Esophagus (tissue), 2 donors: Measurements from ENCODE around the gene CACNA2D3. TPM values are rescaled to one million over a fixed set of nuclear protein-coding genes. Genes with fewer than 3 reads are reported as not detected.

Experiments
- H3K27ac ChIP-seq, 2 donors: one replicate each; pipeline ENCODE4 v1.5.1; 2013; ENCODE audit warnings: low read depth in 2 of 2, mild to moderate bottlenecking in 2 of 2, inconsistent platforms in 1 of 2, low read length in 1 of 2, moderate library complexity in 1 of 2
- H3K27me3 ChIP-seq, 2 donors: one replicate each; pipeline ENCODE4 v1.6.1; 2013; ENCODE audit warnings: low read length in 2 of 2, control low read depth in 1 of 2, mild to moderate bottlenecking in 1 of 2; ENCODE audit not compliant: insufficient read depth in 2 of 2, control insufficient read depth in 1 of 2
- H3K36me3 ChIP-seq, 2 donors: one replicate each; pipeline ENCODE4 v1.6.1; 2013; ENCODE audit warnings: low read length in 1 of 2; ENCODE audit not compliant: control insufficient read depth in 2 of 2, insufficient read depth in 2 of 2
- H3K4me1 ChIP-seq, 2 donors: one replicate each; pipeline ENCODE4 v1.6.1; 2013; ENCODE audit warnings: low read length in 1 of 2; ENCODE audit not compliant: control insufficient read depth in 2 of 2, insufficient read depth in 2 of 2
- H3K4me3 ChIP-seq, 2 donors: one replicate each; pipeline ENCODE4 v1.5.1; 2013; ENCODE audit warnings: low read length in 2 of 2, mild to moderate bottlenecking in 2 of 2, low read depth in 1 of 2, moderate library complexity in 1 of 2
- H3K9me3 ChIP-seq, 2 donors: one replicate each; pipeline ENCODE4 v1.6.1; 2013; ENCODE audit warnings: mild to moderate bottlenecking in 2 of 2, low read depth in 1 of 2, low read length in 1 of 2, moderate library complexity in 1 of 2; ENCODE audit not compliant: control insufficient read depth in 2 of 2, insufficient read depth in 1 of 2
- WGBS, 2 donors: extraction: QIAGEN DNeasy Blood & Tissue Kit; methylation state at CpG; one replicate each; pipeline ENCODE4 v1.1.7; 2013; 5-methylcytosine and 5-hydroxymethylcytosine counted together
- polyA plus RNA-seq, 2 donors: library from polyadenylated mRNA; stranded (reverse); fragments of 200-250 nt; gene quantifications; one replicate each; pipeline ENCODE4 v1.2.3, GENCODE V29; 2013
- donor health status: healthy with polysubstance abuse.
- donor health status: Bipolar disorder and iron deficiency.

The CACNA2D3 gene
- polyA plus RNA-seq, 2 donors: 1.7 to 1.8 TPM

DNA sequence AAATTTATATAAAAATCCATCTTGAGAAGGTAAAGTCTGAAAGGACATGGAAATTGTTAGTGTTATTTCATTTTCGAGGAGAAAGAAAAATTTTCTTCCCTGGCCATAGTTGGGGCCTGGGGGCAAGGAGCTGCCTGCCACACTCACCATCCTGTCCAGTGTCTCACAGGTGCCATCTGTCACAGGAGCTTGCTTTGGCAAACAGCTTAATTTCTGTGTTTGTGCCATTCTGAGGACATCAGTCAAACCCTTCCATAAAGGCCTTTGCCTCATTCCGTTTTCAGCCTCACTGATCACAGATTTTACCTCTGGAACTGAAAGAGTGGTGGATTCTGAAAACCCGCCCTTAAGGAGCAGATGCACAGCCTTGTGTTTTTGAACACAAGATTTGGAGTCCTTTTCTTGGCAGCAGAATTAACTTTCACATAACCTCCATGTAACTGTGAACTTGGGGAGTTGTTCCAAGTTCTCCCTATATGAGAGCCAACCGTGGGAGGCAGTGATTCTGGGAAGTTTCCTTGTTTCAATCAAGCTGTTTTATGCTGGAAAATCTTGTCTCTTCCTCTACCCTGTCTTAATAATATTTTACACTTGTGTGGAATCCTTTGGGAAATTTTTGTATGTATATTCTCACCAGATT is 254.7 kb downstream of the CACNA2D3 start:
- Histone ChIP-seq H3K27ac (no peak overlapping the region), H3K36me3 (no peaks in the 10 kb centered on the region), H3K9me3 (no peaks in the 10 kb centered on the region), H3K4me1 (no peaks in the 10 kb centered on the region), H3K27me3 (no peaks in the 10 kb centered on the region), H3K4me3 (no peak overlapping the region)
- WGBS, 2 donors: 53 to 56% methylated on average over 4 of the region's 4 CpGs

DNA sequence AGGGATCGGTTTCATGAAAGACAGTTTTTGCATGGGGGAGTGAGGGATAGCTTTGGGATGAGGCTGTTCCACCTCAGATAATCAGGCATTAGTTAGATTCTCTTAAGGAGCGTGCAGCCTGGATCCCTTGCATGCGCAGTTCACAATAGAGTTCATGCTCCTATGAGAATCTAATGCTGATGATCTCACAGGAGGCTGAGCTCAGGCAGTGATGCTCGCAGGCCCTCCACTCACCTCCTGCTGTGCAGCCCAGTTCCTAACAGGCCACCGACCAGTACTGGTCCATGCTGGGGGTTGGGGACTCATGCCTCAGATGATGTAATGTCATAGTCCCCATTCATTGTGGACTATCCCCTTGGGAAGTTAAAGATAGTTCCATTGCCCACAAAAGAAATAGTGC is 255.8 kb downstream of the CACNA2D3 start:
- Histone ChIP-seq H3K27ac (no peak overlapping the region), H3K27me3 (no peaks in the 10 kb centered on the region), H3K36me3 (no peaks in the 10 kb centered on the region), H3K4me3 (no peak overlapping the region), H3K9me3 (no peaks in the 10 kb centered on the region), H3K4me1 (no peaks in the 10 kb centered on the region)
- 90 to 93% methylated on average over 5 of the region's 5 CpGs for WGBS, 2 donors

DNA sequence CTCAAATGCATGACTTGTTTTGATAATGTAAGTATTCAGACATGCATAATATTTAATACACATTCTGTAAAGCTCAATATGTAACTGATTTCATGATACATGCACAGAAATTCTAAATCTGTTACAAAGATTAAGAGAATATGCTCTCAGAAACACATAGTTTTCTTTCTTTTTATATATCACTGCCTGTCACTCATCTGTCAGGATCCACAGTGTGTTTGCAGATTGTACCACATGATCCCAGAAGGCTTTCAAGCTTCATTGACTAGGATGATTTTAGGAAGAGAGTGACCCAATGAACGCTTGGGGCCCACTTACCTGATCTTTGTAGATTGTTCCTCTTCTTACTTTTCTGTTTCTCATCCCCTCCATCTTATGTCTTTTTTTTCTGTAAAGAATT is 261.9 kb downstream of the CACNA2D3 start:
- no peaks in the 10 kb centered on the region for H3K36me3 ChIP-seq
- no peak overlapping the region for H3K27ac ChIP-seq
- no peaks in the 10 kb centered on the region for H3K9me3 ChIP-seq
- H3K27me3 ChIP-seq: no peaks in the 10 kb centered on the region
- no peak overlapping the region for H3K4me3 ChIP-seq
- 83 to 85% methylated on average over 1 of the region's 1 CpG for WGBS, 2 donors
- no peaks in the 10 kb centered on the region for H3K4me1 ChIP-seq

DNA sequence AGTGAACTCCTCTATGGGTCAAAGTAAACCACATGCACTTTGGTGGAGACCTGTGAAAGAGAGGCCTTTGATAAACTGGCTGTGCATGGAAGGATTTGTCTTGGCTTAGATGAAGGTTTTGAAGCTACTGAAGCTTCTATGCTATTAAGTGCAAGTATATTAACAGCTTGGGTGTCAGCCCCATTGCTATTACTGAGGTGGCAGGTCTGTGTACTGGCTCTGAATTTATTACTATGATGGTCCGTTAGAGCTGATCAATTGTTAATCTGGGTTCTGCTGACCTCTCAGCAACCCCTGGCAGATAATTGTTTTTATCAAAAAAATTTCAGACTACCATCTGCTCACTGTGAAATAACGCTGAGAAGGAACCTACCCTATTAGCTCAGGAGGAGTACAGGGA is 268.2 kb downstream of the CACNA2D3 start:
- Histone ChIP-seq H3K4me3 (no peak overlapping the region), H3K36me3 (no peaks in the 10 kb centered on the region), H3K9me3 (no peaks in the 10 kb centered on the region), H3K27me3 (no peaks in the 10 kb centered on the region), H3K27ac (no peak overlapping the region), H3K4me1 (no peaks in the 10 kb centered on the region)
- 65 to 74% methylated on average over 2 of the region's 2 CpGs for WGBS, 2 donors

DNA sequence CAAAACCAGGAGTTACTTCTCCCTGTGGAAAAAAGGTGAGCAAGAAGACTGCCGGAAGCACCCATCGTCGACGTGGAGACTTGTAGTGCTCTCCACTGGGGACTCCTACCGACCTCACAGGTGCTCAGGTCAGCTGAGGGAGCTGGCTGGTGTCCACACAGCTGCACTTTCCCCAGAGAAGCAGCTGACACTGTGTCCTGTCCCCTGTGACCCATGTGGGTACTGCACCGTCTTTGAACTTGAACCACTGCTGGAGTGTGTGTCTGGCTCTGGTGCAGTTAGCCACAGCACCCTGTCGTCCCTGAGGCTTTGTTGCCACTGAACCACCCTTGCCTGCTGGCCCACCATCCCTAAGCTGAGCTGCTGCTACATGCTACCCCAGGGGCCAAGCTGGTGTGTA is 270.8 kb downstream of the CACNA2D3 start:
- 74 to 87% methylated on average over 7 of the region's 7 CpGs for WGBS, 2 donors
- Histone ChIP-seq H3K4me1 (no peaks in the 10 kb centered on the region), H3K27ac (no peak overlapping the region), H3K27me3 (no peaks in the 10 kb centered on the region), H3K36me3 (no peaks in the 10 kb centered on the region), H3K9me3 (no peaks in the 10 kb centered on the region), H3K4me3 (no peak overlapping the region)

DNA sequence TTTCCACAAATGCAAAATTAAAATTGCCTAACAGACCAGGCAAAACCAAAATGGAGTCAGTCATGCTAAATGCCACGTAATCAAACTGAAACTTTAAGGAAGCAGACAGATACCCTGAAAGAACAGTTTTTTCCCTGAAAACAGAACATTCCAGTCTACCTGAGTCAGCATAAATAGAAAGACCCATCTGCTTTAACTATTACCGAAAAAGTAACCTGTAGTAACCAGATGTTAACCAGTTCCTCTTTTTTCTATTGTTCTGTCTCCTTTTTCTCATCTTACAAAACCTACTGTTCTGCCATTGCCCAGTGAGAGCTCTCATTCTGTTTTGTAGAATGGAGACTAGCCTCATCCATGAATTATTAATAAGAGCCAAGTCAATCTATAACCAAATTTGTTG is 286.0 kb downstream of the CACNA2D3 start:
- H3K4me3 ChIP-seq: no peak overlapping the region
- no peaks in the 10 kb centered on the region for H3K4me1 ChIP-seq
- no peaks in the 10 kb centered on the region for H3K36me3 ChIP-seq
- no peak overlapping the region for H3K27ac ChIP-seq
- 82 to 85% methylated on average over 2 of the region's 2 CpGs for WGBS, 2 donors
- no peaks in the 10 kb centered on the region for H3K9me3 ChIP-seq
- no peaks in the 10 kb centered on the region for H3K27me3 ChIP-seq

DNA sequence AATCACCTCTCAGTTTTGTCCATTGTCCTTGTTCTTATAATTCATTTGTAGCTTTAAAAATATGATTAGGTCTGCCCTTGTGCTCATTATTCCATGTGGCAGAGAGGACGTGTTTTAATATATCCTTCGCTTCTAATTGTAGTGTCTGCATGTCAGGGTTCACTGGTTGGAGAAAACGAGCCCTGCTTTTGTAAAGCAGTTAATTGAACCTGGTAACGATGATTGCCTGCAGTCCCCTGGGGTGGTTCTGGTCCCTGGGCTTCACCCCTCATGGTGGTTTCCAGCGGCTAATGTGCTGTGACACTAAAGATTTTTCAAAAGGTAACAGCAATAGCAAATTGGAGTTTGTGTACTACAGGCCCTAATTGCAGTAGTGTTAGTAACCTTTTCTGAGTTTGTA is 299.6 kb downstream of the CACNA2D3 start:
- Histone ChIP-seq H3K9me3 (no peaks in the 10 kb centered on the region), H3K27ac (no peak overlapping the region), H3K36me3 (no peaks in the 10 kb centered on the region), H3K4me1 (no peaks in the 10 kb centered on the region), H3K27me3 (no peaks in the 10 kb centered on the region), H3K4me3 (no peak overlapping the region)
- WGBS, 2 donors: 84 to 88% methylated on average over 5 of the region's 5 CpGs

DNA sequence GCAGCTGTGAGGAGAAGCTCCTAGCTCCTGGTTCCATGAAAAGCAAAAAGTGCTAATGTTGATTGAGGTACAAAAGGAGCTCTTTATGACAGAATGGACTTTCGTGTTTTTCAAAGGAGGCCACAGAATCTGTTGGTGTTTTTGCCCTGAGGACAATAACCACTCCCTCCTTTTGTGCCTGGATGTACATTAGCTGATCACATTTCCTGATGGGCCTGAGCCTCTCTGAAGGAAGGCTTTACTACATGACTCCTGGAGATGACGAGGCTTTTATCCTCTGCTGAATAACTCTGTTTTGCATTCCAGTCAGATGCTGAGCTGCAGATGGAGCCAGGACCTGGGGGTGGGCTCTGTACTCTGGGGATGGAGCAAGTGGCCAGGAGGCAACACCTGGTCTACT is 301.9 kb downstream of the CACNA2D3 start:
- H3K9me3 ChIP-seq: no peaks in the 10 kb centered on the region
- H3K27ac ChIP-seq: no peak overlapping the region
- H3K27me3 ChIP-seq: no peaks in the 10 kb centered on the region
- no peak overlapping the region for H3K4me3 ChIP-seq
- H3K36me3 ChIP-seq: no peaks in the 10 kb centered on the region
- H3K4me1 ChIP-seq: no peaks in the 10 kb centered on the region
- 41 to 48% methylated on average over 2 of the region's 2 CpGs for WGBS, 2 donors

DNA sequence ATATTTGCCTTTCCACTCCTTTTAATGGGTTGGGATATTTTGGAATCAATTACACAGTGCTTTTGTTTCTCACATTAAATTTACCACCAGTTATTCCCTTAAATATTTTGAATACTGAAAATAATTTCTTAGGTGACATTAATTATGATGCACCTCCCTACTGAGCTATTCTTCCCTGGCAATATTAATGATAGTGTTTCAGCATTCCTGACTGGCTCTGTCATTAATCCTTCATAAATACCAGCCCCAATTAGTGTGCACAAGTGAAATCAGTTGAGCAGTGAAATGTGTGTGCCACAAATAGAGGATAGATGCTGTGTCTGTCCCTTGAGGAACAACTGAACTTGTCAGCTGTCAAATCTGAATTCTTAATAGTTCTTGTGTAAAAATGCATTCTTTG is 304.0 kb downstream of the CACNA2D3 start:
- Histone ChIP-seq H3K27ac (no peak overlapping the region), H3K27me3 (no peaks in the 10 kb centered on the region), H3K4me1 (no peaks in the 10 kb centered on the region), H3K36me3 (no peaks in the 10 kb centered on the region), H3K4me3 (no peak overlapping the region), H3K9me3 (no peaks in the 10 kb centered on the region)

DNA sequence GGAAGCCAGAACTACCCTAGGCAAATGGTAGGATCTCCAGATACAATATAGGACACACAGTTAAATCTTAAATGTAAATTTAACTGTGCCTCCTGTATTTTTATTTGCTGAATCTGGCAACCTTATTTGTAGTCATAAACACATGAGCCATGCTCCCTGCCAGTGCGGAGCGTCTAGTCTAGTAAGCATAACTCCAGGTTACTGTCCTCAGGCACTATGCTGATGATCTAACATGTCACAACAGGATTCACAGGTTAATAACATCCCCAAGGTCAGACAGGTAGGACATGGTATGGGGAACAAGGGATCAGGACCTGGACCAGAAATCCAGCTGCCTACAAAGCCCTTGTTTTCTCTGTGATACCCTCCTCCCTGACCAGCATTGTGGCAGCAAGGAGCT is 305.1 kb downstream of the CACNA2D3 start:
- WGBS, 2 donors: 52 to 61% methylated on average over 2 of the region's 2 CpGs
- H3K36me3 ChIP-seq: no peaks in the 10 kb centered on the region
- no peak overlapping the region for H3K4me3 ChIP-seq
- no peak overlapping the region for H3K27ac ChIP-seq
- H3K27me3 ChIP-seq: no peaks in the 10 kb centered on the region
- H3K4me1 ChIP-seq: no peaks in the 10 kb centered on the region
- no peaks in the 10 kb centered on the region for H3K9me3 ChIP-seq
